GM12878 (cell line): ENCODE measurements around the gene SYNGR3. TPM values are rescaled to one million over a fixed set of nuclear protein-coding genes. Genes with fewer than 3 reads are reported as not detected.

ENCODE experiments used
- ATAC-seq: fragments of 200-7000 bp; cut with Tn5 transposase; 3 replicates; pipeline ENCODE4 v1.9.1; 2020; ENCODE audit warnings: mild to moderate bottlenecking, moderate library complexity
- BruUV-seq: library from RNA; stranded (reverse); fragments of 400-500 nt; replicated peaks from 2 replicates; lab custom pipeline; 2021; lab: Mats Ljungman, UMichigan
- CTCF ChIA-PET: fragments of 300-600 bp; sonication (Branson Sonifier 250); formaldehyde crosslinking; extraction: SDS; loops from one replicate; lab custom pipeline; 2021; ENCODE audit warnings: inconsistent platforms; lab: Yijun Ruan, JAX
- POLR2A ChIA-PET: fragments of 350-600 bp; formaldehyde crosslinking; extraction: SDS; loops from one replicate; lab custom pipeline; 2021; ENCODE audit warnings: inconsistent platforms; lab: Charles Lee
- RAD21 ChIA-PET: fragments of 300-600 bp; sonication (Branson Sonifier 250); formaldehyde crosslinking; loops from one replicate; lab custom pipeline; 2023; ENCODE audit warnings: antibody characterized with exemption; ENCODE audit not compliant: unreplicated experiment; lab: Charles Lee
- SMC1A ChIA-PET: fragments of 300-600 bp; sonication (Branson Sonifier 250); formaldehyde crosslinking; loops from one replicate; lab custom pipeline; 2023; ENCODE audit not compliant: unreplicated experiment, uncharacterized antibody; lab: Charles Lee
- DNase-seq: peaks from one replicate; pipeline ENCODE4 v3.0.0-alpha.2; 2011; ENCODE audit warnings: low read depth, low spot score
- FAIRE-seq: peaks from 3 replicates; lab custom pipeline; 2011; peaks lifted over from hg19 to GRCh38; lab: Jason Lieb, UNC
- H2AFZ ChIP-seq: 2 replicates; pipeline ENCODE4 v1.6.0; 2011; ENCODE audit warnings: low read depth, low read length, control low read depth; ENCODE audit not compliant: control insufficient read depth
- H3K27ac ChIP-seq: 2 replicates; pipeline ENCODE4 v1.5.1; 2011; ENCODE audit warnings: control low read depth; ENCODE audit not compliant: control insufficient read depth, insufficient read depth
- H3K27me3 ChIP-seq, 2 experiments: replicated peaks in 1 of 2; 2 replicates each; pipeline versions ENCODE4 v1.6.0 to v1.6.1; 2011; ENCODE audit warnings: low read length in 1 of 2; ENCODE audit not compliant: control insufficient read depth in 2 of 2, insufficient read depth in 2 of 2
- H3K36me3 ChIP-seq, 2 experiments: 2 replicates each; pipeline ENCODE4 v1.5.1; 2011; ENCODE audit warnings: low read length in 1 of 2; ENCODE audit not compliant: control insufficient read depth in 2 of 2, insufficient read depth in 2 of 2
- H3K4me1 ChIP-seq: 2 replicates; pipeline ENCODE4 v1.6.1; 2011; ENCODE audit warnings: mild to moderate bottlenecking, low read length, moderate library complexity, mixed read lengths; ENCODE audit not compliant: control insufficient read depth, insufficient read depth
- H3K4me2 ChIP-seq: 2 replicates; pipeline ENCODE4 v1.6.0; 2011; ENCODE audit warnings: control low read depth; ENCODE audit not compliant: control insufficient read depth, insufficient read depth
- H3K4me3 ChIP-seq: fragments of 200-600 bp; sonication (generic); 2 replicates; pipeline ENCODE4 v1.5.1; 2016
- H3K79me2 ChIP-seq: 2 replicates; pipeline ENCODE4 v1.6.0; 2011; ENCODE audit warnings: low read length; ENCODE audit not compliant: control insufficient read depth, insufficient read depth
- H3K9ac ChIP-seq: 2 replicates; pipeline ENCODE4 v1.8.0; 2011; ENCODE audit warnings: low read length, control low read depth, mixed read lengths; ENCODE audit not compliant: control insufficient read depth, insufficient read depth
- H3K9me3 ChIP-seq: replicated peaks from 3 replicates; pipeline ENCODE4 v1.5.1; 2011; ENCODE audit warnings: mild to moderate bottlenecking, low read length; ENCODE audit not compliant: control insufficient read depth, insufficient read depth
- H4K20me1 ChIP-seq: 2 replicates; pipeline ENCODE4 v1.6.0; 2011; ENCODE audit not compliant: control insufficient read depth, insufficient read depth
- BCLAF1 ChIP-seq: fragments of 450-650 bp; IDR thresholded peaks from 2 replicates; pipeline ENCODE4 v1.6.1; 2017; ENCODE audit warnings: antibody characterized with exemption, mild to moderate bottlenecking, moderate library complexity
- CREM ChIP-seq: IDR thresholded peaks from 2 replicates; pipeline ENCODE4 v1.6.1; 2014; ENCODE audit warnings: antibody characterized with exemption, low read depth
- EP300 ChIP-seq, 2 experiments: fragments of 150-350 bp in 1 of 2; IDR thresholded peaks; 2 replicates each; pipeline ENCODE4 v1.6.1; 2011 to 2012; ENCODE audit warnings: low read depth in 2 of 2, low read length in 2 of 2, borderline replicate concordance in 1 of 2, improper control_type of control experiment in 1 of 2, inconsistent platforms in 1 of 2; ENCODE audit not compliant: control insufficient read depth in 1 of 2
- FOS ChIP-seq: IDR thresholded peaks from 3 replicates; pipeline ENCODE4 v1.6.1; 2011; ENCODE audit warnings: borderline replicate concordance; ENCODE audit not compliant: insufficient read length; ENCODE audit errors: extremely low read depth
- IKZF1 ChIP-seq: fragments of 450-650 bp; conservative IDR thresholded peaks from 2 replicates; pipeline ENCODE4 v1.6.1; 2017; ENCODE audit warnings: antibody characterized with exemption, mild to moderate bottlenecking
- JUNB ChIP-seq: IDR thresholded peaks from 2 replicates; pipeline ENCODE4 v1.6.1; 2016; ENCODE audit warnings: antibody characterized with exemption, mild to moderate bottlenecking
- NFIC ChIP-seq: IDR thresholded peaks from 2 replicates; pipeline ENCODE4 v1.6.1; 2012; ENCODE audit warnings: low read depth, mild to moderate bottlenecking, inconsistent platforms, low read length, moderate library complexity
- NFXL1 ChIP-seq: fragments of 450-650 bp; IDR thresholded peaks from 2 replicates; pipeline ENCODE4 v1.6.1; 2017; ENCODE audit warnings: antibody characterized with exemption, mild to moderate bottlenecking, borderline replicate concordance
- POLR2A ChIP-seq: IDR thresholded peaks from 2 replicates; pipeline ENCODE4 v1.6.1; 2011; ENCODE audit warnings: low read depth, mild to moderate bottlenecking, low read length
- STAT3 ChIP-seq: IDR thresholded peaks from 2 replicates; pipeline ENCODE4 v1.6.1; 2011; ENCODE audit warnings: low read depth, low read length, improper control_type of control experiment
- ZBED1 ChIP-seq: IDR thresholded peaks from 2 replicates; pipeline ENCODE4 v1.6.1; 2016; ENCODE audit warnings: borderline replicate concordance
- ZNF622 ChIP-seq: fragments of 450-650 bp; IDR thresholded peaks from 2 replicates; pipeline ENCODE4 v1.6.1; 2017; ENCODE audit warnings: mild to moderate bottlenecking, inconsistent platforms
- ZSCAN29 ChIP-seq: fragments of 450-650 bp; IDR thresholded peaks from 2 replicates; pipeline ENCODE4 v1.6.1; 2017; ENCODE audit warnings: mild to moderate bottlenecking, moderate library complexity
- WGBS: methylation state at CpG from one replicate; pipeline ENCODE4 v1.1.6; 2016; ENCODE audit warnings: low lambda C conversion rate; ENCODE audit not compliant: insufficient replicate concordance, insufficient coverage; ENCODE audit errors: missing lambda C conversion rate; 5-methylcytosine and 5-hydroxymethylcytosine counted together
- in situ Hi-C: fragments of 300-500 bp; cut with MboI; formaldehyde crosslinking; loops from 9 replicates; pipeline ENCODE4 v1.14.3; 2018; ENCODE audit warnings: mixed read lengths
- intact Hi-C: fragments of 100-400 bp; cut with micrococcal nuclease; formaldehyde crosslinking; loops from one replicate; pipeline ENCODE4 v1.14.2; 2022; ENCODE audit not compliant: unreplicated experiment
- polyA plus RNA-seq, 11 experiments: library from polyadenylated mRNA; depleted of rRNA in 4 of 11; unstranded in 6 of 11; stranded (reverse) in 5 of 11; fragments of >200 nt; fragmentation: Nextera tagmentation in 4 of 11; fragmentation: Illumina TruSeq in 1 of 11; extraction: Ambion mirVana in 4 of 11; extraction: Trizol in 1 of 11; gene quantifications; 1 replicate in 1 of 11; 2 replicates in 10 of 11; pipeline versions ENCODE4 v1.2.1 to v1.2.3, GENCODE V29; 2011 to 2016; ENCODE audit warnings: inconsistent platforms in 2 of 11, missing spikeins in 2 of 11, low read depth in 1 of 11
- total RNA-seq, 4 experiments: library from RNA; depleted of rRNA in 3 of 4; stranded (reverse); fragments of >200 nt in 3 of 4; fragmentation: Illumina TruSeq in 1 of 4; extraction: Trizol in 1 of 4; gene quantifications; 2 replicates each; pipeline versions ENCODE4 v1.2.1 to v1.2.3, GENCODE V29; 2013 to 2021

Gene SYNGR3
- total and polyA plus RNA-seq, 10 of the 15 experiments (the other 5 are each of a cell fraction or from before 2014, with no cell fraction given), result 1.2 to 18.1 (median 6.6) TPM

DNA sequence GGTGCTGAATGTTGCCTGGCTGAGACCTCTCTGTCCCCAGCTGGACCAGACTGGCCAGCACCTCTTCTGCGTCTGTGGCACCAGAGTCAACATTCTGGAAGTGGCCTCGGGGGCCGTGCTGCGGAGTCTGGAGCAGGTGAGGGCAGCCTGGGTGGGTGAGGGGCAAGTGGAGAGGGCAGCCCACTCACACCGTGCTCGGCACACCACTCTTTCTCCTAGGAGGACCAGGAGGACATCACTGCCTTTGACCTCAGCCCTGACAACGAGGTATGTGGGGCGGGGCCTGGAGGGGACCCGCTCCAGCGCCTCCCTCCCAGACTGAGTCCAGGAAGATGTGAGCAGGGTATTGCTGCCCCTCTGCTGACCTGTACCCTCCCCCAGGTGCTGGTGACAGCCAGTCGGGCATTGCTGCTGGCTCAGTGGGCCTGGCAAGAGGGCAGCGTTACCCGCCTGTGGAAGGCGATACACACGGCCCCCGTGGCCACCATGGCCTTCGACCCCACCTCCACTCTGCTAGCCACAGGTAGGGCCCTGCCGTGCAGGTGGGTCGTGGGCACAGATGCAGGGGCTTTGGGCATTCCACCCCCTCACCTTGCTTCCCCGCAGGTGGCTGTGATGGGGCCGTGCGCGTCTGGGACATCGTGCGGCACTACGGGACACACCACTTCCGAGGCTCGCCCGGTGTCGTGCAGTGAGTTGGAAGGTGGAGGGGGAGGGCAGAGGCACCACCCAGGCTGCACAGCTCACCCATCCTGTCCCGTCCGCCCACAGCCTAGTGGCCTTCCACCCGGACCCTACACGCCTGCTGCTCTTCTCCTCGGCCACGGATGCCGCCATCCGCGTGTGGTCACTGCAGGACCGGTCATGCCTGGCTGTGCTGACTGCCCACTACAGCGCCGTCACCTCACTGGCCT, 15.4 kb upstream of the SYNGR3 start:
- in situ Hi-C loops, result no loop called here
- TF ChIP-seq CREM (no peak), POLR2A (0 out of 2 replicates have a peak, but pooled peaks have one; percentile 7)
- peaks cover 0 to 36% of the 10 kb centered on the region in 2 experiments; a peak in 3 of 4 replicates for H3K36me3 ChIP-seq
- FAIRE-seq (no peak), ATAC-seq (no peak), DNase-seq (no peak)
- ChIA-PET RAD21 (no interaction called here), CTCF (no interaction called here), SMC1A (no interaction called here), POLR2A (interaction anchor here (1.9 kb wide), 1 partner anchor 9 kb away, joined by 8 read pairs; the partner anchor contains the start of gene RPS2)
- no peaks in the 10 kb centered on the region for H4K20me1 ChIP-seq
- peaks cover 24% of the 10 kb centered on the region for H3K79me2 ChIP-seq
- 93% methylated on average over 39 of the region's 42 CpGs for WGBS
- H3K27me3 ChIP-seq, result no peaks in the 10 kb centered on the region
- BruUV-seq, result no TSS peak
- intact Hi-C loops, result no loop called here
- H3K9ac ChIP-seq, result no peak overlapping the region
- H3K4me2 ChIP-seq, result no peak overlapping the region
- no peak overlapping the region for H2AFZ ChIP-seq
- no peaks in the 10 kb centered on the region for H3K9me3 ChIP-seq
- H3K4me3 ChIP-seq, result no peak overlapping the region
- peaks cover 12% of the 10 kb centered on the region for H3K4me1 ChIP-seq
- no peak overlapping the region for H3K27ac ChIP-seq

DNA sequence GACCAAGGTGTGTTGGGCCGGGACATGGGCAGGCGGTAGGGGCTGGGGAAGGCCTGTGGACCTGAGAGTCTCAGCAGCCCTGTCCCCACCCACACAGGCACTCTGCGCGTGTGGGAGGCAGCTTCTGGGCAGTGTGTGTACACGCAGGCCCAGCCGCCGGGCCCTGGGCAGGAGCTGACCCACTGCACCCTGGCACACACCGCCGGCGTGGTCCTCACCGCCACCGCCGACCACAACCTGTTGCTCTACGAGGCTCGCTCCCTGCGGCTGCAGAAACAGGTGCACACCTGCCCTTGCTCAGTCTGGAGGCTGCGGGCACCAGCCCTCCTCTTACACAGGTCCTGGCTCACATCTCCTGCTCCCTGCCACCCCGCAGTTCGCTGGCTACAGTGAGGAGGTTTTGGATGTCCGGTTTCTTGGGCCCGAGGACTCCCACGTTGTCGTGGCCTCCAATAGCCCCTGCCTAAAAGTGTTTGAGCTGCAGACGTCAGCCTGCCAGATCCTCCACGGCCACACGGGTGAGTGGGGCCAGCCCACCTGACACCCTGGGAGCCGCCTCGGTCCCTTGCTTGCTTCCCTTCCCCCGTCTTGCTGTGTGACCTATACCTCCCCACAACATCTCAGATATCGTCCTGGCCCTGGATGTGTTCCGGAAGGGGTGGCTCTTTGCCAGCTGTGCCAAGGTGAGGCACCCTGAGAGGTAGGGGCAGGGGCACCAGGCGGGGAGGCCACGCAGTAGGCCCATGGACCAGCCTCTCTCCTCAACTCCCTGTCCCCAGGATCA, 14.1 kb upstream of the SYNGR3 start:
- 0 out of 4 replicates have a peak, but pooled peaks cover 0 to 2% of the 10 kb centered on the region in 2 experiments for H3K27me3 ChIP-seq
- ChIA-PET RAD21 (no interaction called here), POLR2A (interaction anchor here (1.9 kb wide), 1 partner anchor 10 kb away, joined by 8 read pairs; the partner anchor contains the start of gene RPS2), CTCF (no interaction called here), SMC1A (no interaction called here)
- no peak overlapping the region for H2AFZ ChIP-seq
- peaks cover 24% of the 10 kb centered on the region for H3K79me2 ChIP-seq
- H4K20me1 ChIP-seq, result no peaks in the 10 kb centered on the region
- in situ Hi-C loops, result no loop called here
- no peak overlapping the region for H3K4me3 ChIP-seq
- intact Hi-C loops, result no loop called here
- DNase-seq, result no peak
- peaks cover 8% of the 10 kb centered on the region for H3K4me1 ChIP-seq
- 96% methylated on average over 29 of the region's 33 CpGs for WGBS
- H3K9me3 ChIP-seq, result no peaks in the 10 kb centered on the region
- H3K9ac ChIP-seq, result no peak overlapping the region
- H3K36me3 ChIP-seq, result peaks cover 0 to 36% of the 10 kb centered on the region in 2 experiments; a peak in 3 of 4 replicates
- no TSS peak for BruUV-seq
- ATAC-seq, result no peak
- no peak overlapping the region for H3K27ac ChIP-seq
- no peak overlapping the region for H3K4me2 ChIP-seq
- no peak for FAIRE-seq
- TF ChIP-seq ZBED1, result no peak
- TF ChIP-seq ZSCAN29, result no peak
- TF ChIP-seq IKZF1, result no peak
- TF ChIP-seq FOS, result no peak
- no peak for TF ChIP-seq NFXL1
- no peak for TF ChIP-seq POLR2A
- no peak for TF ChIP-seq STAT3
- no peak for TF ChIP-seq NFIC
- no peak for TF ChIP-seq EP300 (IDR thresholded peaks at IDR 0.05; ENCODE audit: borderline replicate concordance in 1 of 2, control insufficient read depth in 1 of 2, low read depth in 2 of 2, low read length in 2 of 2)
- TF ChIP-seq JUNB, result no peak
- TF ChIP-seq BCLAF1, result no peak
- TF ChIP-seq ZNF622, result no peak
